NB4 (cell line): ENCODE measurements around the gene SERP2.

Experiments
- DNase-seq: peaks from one replicate; pipeline ENCODE4 v3.0.0; 2010; ENCODE audit warnings: low read depth
- H3K4me3 ChIP-seq: one replicate; pipeline ENCODE4 v1.5.1; 2011; ENCODE audit warnings: mild to moderate bottlenecking, low read depth, low read length, moderate library complexity
- MYC ChIP-seq: IDR thresholded peaks from 2 replicates; pipeline ENCODE4 v1.6.1; 2011; ENCODE audit warnings: low read depth, low read length
- POLR2A ChIP-seq: IDR thresholded peaks from 2 replicates; pipeline ENCODE4 v1.6.1; 2011; ENCODE audit warnings: mild to moderate bottlenecking; ENCODE audit not compliant: insufficient read length; ENCODE audit errors: extremely low read depth
- TF ChIP-seq, protein P1 (sequence below): IDR thresholded peaks from one replicate; pipeline ENCODE4 v1.5.1; 2012; ENCODE audit warnings: low read depth, low read length
- TF ChIP-seq, protein P2 (sequence below): IDR thresholded peaks from 2 replicates; pipeline ENCODE4 v1.6.1; 2011; ENCODE audit warnings: low read depth, low read length

SERP2 gene

DNA sequence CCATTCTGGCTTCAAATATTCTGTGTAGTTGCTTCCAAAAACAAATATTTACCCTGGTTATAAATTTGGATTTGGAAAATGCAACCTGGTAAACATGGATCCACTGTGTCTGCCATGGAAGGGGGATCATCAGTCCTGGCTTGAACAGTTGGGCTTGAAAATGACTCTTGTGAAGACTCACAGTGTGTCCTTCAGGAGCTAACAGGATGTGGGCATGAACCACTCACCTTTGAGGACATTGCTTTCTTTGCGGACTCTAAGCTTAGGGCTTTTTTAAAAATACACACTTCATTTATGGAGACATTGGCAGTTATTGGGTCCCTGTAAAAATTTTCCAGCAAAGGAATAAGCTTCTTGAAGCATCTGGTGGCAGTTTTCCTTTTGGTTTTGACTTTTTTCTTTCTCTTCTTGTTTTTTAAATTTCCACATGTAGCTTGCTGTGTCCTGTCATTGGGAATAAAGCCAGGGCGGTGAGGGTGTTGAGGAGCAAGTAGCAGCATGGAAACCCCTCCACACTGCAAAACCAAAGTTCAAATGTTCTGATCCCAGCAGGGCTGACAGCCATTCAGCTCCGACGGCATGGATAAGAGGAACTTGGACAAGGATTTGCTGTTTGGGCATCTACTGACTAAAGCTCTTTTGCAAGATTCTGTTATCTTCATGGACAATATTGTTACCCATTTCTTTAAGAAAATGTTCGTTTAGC lies 39.5 kb upstream of the SERP2 start:
- no peak for DNase-seq
- no peak overlapping the region for H3K4me3 ChIP-seq
- TF ChIP-seq MYC = no peak
- no peak for TF ChIP-seq POLR2A
- TF ChIP-seq, protein P1, sequence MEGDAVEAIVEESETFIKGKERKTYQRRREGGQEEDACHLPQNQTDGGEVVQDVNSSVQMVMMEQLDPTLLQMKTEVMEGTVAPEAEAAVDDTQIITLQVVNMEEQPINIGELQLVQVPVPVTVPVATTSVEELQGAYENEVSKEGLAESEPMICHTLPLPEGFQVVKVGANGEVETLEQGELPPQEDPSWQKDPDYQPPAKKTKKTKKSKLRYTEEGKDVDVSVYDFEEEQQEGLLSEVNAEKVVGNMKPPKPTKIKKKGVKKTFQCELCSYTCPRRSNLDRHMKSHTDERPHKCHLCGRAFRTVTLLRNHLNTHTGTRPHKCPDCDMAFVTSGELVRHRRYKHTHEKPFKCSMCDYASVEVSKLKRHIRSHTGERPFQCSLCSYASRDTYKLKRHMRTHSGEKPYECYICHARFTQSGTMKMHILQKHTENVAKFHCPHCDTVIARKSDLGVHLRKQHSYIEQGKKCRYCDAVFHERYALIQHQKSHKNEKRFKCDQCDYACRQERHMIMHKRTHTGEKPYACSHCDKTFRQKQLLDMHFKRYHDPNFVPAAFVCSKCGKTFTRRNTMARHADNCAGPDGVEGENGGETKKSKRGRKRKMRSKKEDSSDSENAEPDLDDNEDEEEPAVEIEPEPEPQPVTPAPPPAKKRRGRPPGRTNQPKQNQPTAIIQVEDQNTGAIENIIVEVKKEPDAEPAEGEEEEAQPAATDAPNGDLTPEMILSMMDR = no peak
- TF ChIP-seq, protein P2, sequence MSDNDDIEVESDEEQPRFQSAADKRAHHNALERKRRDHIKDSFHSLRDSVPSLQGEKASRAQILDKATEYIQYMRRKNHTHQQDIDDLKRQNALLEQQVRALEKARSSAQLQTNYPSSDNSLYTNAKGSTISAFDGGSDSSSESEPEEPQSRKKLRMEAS = no peak

DNA sequence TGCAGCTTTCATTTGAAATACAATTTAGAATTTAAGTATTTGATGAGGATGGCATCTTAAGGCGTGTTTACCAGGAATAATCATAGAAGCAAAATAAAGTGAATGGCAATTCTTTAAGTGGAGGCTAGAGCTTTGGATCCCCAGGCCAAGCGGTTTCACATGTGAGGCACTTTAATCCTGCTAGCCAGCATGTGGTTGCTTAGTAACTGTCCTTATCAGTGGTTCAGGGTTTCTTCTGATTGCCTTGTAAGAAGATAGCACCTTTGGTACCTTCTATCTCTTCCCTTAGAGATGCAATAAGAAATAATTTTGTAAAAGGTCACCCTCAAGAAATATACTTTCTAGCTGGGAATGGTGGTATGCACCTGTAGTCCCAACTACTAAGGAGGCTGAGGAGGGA lies 38.9 kb upstream of the SERP2 start:
- TF ChIP-seq MYC = no peak
- no peak for TF ChIP-seq POLR2A
- TF ChIP-seq, protein P2 = no peak
- TF ChIP-seq, protein P1 = no peak
- DNase-seq = no peak
- no peak overlapping the region for H3K4me3 ChIP-seq

DNA sequence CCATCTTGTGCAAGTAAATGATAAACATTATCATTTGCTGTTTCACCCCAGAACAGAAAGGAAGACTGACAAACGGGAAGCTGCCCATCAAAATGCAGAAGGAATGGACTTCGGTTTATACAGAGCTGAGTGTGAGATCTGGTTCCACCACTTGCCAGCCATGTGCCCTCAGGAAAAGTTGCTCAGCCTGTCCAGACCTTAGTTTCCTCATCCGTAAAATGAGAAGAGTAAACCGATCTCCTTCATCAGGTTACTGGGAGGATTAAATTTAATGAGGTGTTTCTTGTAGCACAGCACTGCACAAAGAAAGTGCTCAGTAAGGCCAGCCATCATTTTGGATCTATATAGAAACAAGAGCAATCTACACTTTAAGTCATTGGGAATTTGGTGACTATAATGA lies 36.7 kb upstream of the SERP2 start:
- no peak overlapping the region for H3K4me3 ChIP-seq
- DNase-seq = no peak
- TF ChIP-seq POLR2A = no peak
- TF ChIP-seq, protein P2 = no peak
- no peak for TF ChIP-seq MYC
- TF ChIP-seq, protein P1 = no peak

DNA sequence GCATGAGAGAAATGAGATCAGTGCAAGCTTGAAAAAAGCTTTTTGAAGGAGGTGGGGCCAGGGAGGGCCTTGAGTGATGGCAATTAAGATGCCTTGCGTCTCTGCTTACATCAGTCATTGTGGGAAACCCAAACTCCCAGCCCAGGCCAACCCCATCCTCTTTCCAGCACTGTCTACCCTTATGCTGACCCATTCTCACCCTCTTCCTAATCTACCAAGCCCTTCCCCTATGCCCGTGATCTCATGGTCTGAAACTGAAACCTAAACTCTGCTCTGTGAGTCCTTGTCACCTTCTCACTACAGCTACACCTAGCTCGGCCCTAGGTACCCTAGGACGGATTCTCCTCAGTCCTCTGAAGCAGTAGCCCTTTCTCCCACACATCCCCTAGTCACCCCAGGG lies 36.0 kb upstream of the SERP2 start:
- DNase-seq = no peak
- no peak overlapping the region for H3K4me3 ChIP-seq
- no peak for TF ChIP-seq POLR2A
- TF ChIP-seq MYC = no peak
- TF ChIP-seq, protein P1 = no peak
- TF ChIP-seq, protein P2 = no peak

DNA sequence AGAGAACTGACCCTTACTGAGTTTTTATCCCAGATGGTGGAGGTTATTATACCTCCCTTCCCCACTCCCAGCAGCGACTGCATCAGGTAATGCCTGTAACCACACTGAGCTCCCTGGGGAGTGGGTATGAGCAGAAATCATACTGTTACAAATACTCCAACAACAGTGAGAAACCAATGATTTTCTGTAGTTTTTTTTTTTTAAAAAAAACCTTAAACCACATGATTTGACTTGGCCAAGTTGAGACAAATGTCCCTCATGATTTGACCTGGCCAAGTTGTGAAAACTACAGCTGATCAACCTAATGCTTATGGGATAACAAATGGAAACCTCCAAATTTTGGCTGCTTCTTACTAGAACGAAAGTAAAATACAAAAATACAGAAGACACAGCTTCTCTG lies 33.1 kb upstream of the SERP2 start:
- no peak for DNase-seq
- no peak overlapping the region for H3K4me3 ChIP-seq
- TF ChIP-seq, protein P2 = no peak
- TF ChIP-seq, protein P1 = no peak
- TF ChIP-seq POLR2A (no peak), MYC (no peak)

DNA sequence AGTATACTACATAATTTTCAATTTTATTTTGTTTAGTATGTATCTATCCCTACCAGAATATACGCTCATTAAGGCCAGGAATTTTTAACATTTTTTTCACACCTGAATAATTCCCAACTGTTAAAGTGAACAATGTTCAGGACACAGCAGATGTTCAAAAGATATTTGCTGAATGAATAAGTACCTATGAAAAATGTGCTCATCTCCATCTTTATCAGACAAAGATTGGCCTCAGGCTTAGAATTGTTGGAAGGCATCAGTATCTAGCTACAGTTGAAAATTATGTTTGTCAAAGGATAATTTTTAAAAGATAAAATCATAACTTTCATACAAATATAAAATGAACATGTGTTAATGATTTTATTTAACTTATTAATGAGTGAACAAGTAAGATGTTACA lies 30.9 kb upstream of the SERP2 start:
- H3K4me3 ChIP-seq = no peak overlapping the region
- no peak for DNase-seq
- TF ChIP-seq, protein P2 = no peak
